Measurements from ENCODE around the gene PGAP6.
A peak's percentile ranks its signal among the peaks of the same experiment; 100 is the strongest.
"Not testable (repeated sequence)": the region's sequence is repeated elsewhere in the genome, so short reads cannot be mapped to it uniquely, and the experiment has no call there.

PGAP6 gene

DNA sequence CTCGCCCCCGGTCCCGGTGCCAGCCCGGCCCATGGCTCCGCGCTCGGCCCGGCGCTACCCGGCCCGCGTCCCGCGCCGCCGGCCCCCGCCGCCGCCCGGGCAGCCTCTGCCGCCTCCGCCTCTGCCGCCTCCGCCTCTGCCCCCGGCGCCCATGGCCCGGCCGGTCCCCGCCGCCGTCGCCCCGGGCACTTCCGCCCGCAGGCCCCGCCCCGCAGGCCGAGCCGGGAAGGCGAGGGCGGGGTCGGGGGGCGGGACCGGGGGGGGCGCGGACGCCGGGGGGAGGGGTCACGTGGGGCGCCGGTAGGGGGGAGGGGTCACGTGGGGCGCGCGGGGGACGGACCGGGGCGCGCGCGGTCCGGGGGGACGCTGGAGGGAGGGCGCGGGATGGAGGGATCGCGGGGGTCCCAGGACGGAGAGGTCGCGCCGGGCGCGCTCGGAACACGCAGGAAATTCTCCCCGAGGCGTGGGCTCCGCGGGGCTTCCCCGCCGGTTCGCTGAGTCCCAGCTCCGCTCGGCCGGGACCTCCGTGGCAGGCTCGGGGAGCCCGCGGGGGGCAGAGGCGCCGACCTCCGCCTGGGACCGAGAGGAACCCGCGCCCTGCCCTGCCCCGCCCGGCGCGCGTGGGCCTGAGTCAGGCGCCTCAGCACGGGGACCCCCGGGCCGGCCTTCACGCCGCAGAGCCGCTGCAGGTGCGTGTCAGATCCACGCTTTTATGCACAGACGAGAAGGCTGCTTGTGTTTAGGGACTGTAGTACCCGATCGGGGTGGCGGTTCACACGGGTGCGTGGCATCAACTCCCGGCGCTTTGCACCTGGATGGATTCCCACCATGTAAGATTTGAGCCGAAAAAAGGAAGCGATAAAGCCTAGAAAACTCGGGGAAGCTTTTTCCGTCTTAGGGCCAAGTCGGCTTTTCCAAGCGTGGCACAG lies at the start of gene PGAP6:
PGAP6 (minus strand) TSS at position 190 of the 929 bp plus-strand sequence; CDS start at position 33, 157 bp downstream.
- DNase-seq (ENCODE audit: low read depth in 2 of 2) = no peak

DNA sequence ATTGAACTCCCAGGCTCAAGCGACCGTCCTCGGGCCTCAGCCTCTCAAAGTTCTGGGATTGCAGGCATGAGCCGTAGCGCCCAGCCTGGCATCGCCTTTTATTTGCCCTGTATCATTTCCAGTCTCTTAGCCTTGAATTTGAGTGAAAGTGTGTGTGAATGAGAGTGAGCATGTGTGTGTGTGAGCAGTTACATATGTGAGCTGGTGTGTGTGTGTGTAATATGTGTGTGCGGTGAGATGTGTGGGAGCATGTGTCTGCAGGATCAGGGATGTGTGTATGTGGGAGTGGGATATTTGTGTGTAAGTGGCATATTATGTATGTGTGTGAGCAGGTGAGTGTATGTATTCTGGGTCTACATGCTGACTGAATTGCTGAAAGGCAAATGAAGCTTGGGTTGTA lies 49.1 kb upstream of the PGAP6 start:
- DNase-seq (ENCODE audit: low read depth in 2 of 2) = no peak

- DNase-seq (ENCODE audit: low read depth in 2 of 2) = no peak
Measured at GRCh38 chr16:427250-427649, 45.5 kb upstream of the PGAP6 start.

DNA sequence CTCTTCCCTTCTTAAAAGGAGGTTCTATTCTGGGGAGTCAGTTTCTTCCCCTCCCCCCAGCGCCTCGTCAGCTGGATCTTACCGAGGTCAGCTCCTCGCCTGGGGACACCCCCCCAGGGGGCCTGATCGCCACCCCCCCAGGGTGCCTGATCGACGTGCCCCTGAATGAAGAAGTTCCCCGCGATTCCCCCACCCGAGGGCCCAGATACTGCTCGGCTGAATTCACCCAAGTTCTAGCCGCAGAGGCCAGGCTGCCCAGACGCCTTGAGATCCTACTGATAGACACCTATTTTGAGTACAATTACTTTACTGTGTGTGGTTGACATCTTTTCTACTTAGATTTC lies 45.1 kb upstream of the PGAP6 start:
- no peak for DNase-seq (ENCODE audit: low read depth in 2 of 2)

GRCh38 chr16:426115-426905 lies 44.5 kb upstream of the PGAP6 start:
- no peak for DNase-seq (ENCODE audit: low read depth in 2 of 2)

GRCh38 chr16:425740-426114 lies 43.9 kb upstream of the PGAP6 start:
- DNase-seq (ENCODE audit: low read depth in 2 of 2) = no peak

GRCh38 chr16:425082-425718 lies 43.4 kb upstream of the PGAP6 start, which contains the start of gene RAB11FIP3:
Gene RAB11FIP3, plus strand, starts transcription at chr16:425649. Its CDS starts 358 bp downstream, at chr16:426007.
- peak; percentile 53 to 54 for DNase-seq (ENCODE audit: low read depth in 2 of 2)

DNA sequence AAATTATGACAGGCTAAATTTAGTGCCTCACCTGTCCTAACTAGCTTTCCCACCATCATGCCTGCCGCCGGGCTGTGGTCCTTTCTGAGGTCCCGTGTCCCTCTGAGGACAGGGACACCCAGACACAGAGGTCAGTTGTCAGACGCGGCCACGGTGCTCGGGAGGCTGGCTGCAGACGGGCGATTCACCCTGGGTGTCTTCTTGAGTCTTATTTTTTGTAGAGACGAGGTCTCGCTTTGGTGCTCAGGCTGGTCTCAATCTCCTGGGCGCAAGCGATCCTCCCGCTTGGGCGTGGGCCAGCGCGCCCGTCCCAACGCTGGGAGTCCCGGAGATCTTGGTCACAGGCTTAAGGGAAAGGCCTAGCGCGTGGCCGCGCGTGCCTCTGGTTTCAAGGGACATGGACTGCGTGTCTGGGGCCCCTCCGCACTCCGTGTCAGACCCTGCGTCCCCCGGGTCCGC lies 42.9 kb upstream of the PGAP6 start:
- no peak for DNase-seq (ENCODE audit: low read depth in 2 of 2)

- DNase-seq (ENCODE audit: low read depth in 2 of 2) = peak; percentile 83 to 85
Measured at GRCh38 chr16:424033-424622, 42.4 kb upstream of the PGAP6 start.

- DNase-seq (ENCODE audit: low read depth in 2 of 2) = not testable (repeated sequence)
Measured at GRCh38 chr16:422179-422578, 40.4 kb upstream of the PGAP6 start.

DNA sequence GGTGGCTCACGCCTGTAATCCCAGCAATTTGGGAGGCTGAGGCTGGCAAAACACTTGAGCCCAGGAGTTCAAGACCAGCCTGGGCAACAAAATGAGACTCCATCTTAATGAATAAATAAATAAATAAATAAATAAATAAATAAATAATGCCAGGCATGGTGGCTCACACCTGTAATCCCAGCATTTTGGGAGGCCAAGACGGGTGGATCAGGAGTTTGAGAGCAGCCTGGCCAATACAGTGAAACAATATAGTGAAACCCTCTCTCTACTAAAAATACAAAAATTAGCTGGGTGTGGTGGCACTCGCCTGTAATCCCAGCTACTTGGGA lies 33.4 kb upstream of the PGAP6 start:
- DNase-seq (ENCODE audit: low read depth in 2 of 2) = not testable (repeated sequence)

DNA sequence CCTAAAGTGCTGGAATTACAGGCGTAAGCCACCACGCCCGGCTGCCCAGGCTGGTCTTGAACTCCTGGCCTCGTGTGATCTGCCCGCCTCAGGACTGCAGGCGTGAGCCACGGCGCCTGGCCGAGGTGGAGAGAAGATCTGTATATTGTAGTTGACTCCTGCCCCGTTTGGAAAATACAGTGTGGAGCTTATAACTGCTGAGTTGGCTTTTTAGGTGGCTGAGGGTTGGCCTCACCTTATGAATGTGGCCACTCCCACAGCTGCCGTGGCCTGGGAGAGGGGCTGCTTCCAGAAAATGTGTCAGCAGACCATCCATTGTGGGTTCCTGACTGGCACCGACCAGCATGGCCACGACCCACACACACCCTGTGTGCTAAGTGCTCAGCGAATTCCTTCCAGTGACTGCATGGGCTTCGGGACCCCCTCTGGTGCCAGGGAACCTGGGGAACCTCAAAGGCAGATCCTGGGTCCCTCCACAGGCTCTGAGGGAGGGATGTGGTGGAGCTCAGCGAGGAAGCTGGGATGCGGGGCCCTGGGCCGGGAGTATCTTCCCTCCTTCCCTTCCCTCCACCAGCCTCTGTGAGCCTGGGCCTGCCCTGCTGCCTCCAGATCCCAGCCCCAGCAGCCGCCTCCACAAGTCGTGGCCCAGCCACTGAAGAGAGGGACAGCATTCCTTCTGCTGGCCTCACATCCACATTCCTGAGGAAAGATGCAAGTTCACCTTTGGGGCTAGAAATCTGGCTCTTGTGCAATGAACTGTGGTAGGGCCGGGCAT lies 32.8 kb upstream of the PGAP6 start:
- no peak for DNase-seq (ENCODE audit: low read depth in 2 of 2)

- no peak for DNase-seq (ENCODE audit: low read depth in 2 of 2)
Measured at GRCh38 chr16:411576-412265, 29.9 kb upstream of the PGAP6 start.

DNA sequence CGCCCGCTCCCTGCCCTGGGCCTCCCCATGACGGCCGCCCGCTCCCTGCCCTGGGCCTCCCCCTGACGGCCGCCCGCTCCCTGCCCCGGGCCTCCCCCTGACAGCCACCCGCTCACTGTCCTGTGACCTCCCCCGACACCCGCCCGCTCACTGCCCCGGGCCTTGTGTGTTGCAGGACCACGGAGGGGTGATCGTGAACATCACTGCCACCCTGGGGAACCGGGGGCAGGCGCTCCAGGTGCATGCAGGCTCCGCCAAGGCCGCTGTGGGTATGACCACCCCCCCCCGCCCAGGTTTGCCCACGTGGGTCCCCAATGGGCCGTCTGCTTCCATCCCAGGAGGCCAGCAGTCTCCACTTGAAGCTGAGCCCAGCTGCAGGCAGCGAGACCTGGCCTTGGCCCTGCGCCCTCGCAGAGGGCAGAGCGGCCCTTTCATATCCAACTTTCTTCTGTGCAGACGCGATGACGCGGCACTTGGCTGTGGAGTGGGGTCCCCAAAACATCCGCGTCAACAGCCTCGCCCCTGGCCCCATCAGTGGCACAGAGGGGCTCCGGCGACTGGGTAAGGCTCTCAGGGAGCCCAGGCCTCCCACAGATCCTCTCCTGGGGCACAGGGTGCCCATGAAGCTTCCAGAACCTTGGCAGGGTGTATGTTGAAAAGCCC lies 28.9 kb upstream of the PGAP6 start:
- DNase-seq (ENCODE audit: low read depth in 2 of 2) = no peak

- no peak for DNase-seq (ENCODE audit: low read depth in 2 of 2)
Measured at GRCh38 chr16:407253-407652, 25.5 kb upstream of the PGAP6 start.

DNA sequence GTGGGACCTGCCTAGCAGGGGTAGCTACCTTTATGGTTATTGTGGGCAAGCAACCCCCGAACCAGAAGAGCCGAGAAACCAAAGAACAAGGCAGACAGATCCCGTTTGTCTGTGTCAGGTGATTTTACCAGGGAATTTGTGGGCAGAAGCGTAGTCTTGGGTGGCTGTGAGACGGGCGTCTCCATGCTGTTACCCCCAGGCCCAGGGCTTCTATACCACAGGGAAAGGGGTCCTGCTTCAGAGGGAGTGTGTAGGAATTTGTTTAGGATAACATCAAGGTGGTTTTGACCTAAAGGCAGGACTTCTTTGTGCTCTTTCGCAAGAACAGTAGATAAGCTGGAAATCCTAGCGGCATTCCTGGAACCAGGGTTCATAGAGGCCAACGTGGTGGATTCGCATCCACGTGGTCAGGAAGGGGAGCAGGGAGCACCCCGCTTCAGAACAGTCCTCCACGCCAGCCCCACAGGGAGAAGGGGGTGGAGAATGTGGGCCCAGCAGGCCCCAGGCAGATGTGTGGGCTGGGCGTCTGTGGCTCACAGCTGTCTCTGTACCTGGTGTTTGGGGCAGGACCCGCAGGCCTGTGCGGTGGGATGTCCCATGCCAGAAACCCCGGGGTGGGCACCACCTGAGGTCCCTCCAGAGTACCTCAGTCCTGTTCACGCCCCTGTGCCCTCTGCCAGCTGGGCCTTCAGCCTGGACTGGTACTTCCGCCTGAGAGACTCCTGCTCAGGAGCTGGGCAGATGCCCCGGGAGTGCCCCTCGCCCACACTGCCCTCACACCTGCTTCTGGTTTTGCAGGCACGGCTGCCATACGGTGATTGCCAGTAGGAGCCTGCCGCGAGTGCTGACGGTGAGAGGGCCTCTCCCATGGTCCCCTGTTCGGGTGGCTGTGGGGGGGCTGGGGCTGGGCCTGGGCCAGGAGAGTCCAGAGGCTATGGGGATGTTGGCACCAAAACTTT lies 24.0 kb upstream of the PGAP6 start:
- DNase-seq (ENCODE audit: low read depth in 2 of 2) = no peak

GRCh38 chr16:404971-405486 lies 23.3 kb upstream of the PGAP6 start:
- no peak for DNase-seq (ENCODE audit: low read depth in 2 of 2)
